Frontal cortex (tissue), 4 donors: ENCODE data around the gene TRIO. TPM values are rescaled to one million over a fixed set of nuclear protein-coding genes. Genes with fewer than 3 reads are reported as not detected.

Experiments used
- DNase-seq, 2 donors: peaks; one replicate each; pipeline ENCODE4 v3.0.0; 2012; ENCODE audit warnings: low spot score in 2 of 2
- FAIRE-seq: peaks from 2 replicates; lab custom pipeline; 2012; peaks lifted over from hg19 to GRCh38; lab: Jason Lieb, UNC
- total RNA-seq: library from RNA; depleted of rRNA; stranded (reverse); fragments of >200 nt; gene quantifications from one replicate; pipeline ENCODE4 v1.2.3, GENCODE V29; 2014
- donor health status: control.
- donor health status: control.
- donor health status: control.

The TRIO gene
- total RNA-seq, 1 donor from 2014 or later, result 310 TPM

- no peak for FAIRE-seq
- DNase-seq, result peak; percentile 65 to 69
These were observed 1.7 kb downstream of the TRIO start for GRCh38 chr5:14144586-14145434.

- FAIRE-seq (no peak), DNase-seq (no peak)
These were observed 2.5 kb downstream of the TRIO start for GRCh38 chr5:14145435-14146334.

DNA sequence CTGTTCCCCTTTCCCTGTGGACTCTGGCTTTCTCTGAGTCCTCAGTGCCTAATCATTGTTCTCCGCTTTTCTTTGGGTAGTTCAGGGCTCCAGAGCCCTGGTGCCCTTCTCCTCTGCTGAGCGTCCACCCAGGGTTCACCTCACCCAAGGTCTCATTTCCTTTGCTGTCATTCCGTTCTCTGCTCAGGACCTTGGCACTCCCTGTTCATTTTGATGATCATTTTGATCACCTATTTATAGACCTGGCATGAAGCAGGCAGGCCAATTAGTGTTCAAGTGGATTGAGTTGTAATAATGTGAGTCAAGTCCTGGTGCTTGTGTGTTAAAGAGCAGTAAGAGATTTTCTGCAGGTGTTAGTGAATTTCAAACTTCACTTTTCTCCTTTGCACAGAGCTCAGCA lies 3.6 kb downstream of the TRIO start:
- FAIRE-seq, result no peak

GRCh38 chr5:14147210-14147609 lies 4.1 kb downstream of the TRIO start:
- DNase-seq (no peak), FAIRE-seq (no peak)

More for the DNA sequence above, 3.6 kb downstream of the TRIO start:
- no peak for DNase-seq

GRCh38 chr5:14148483-14148882 lies 5.3 kb downstream of the TRIO start:
- no peak for FAIRE-seq
- no peak for DNase-seq

DNA sequence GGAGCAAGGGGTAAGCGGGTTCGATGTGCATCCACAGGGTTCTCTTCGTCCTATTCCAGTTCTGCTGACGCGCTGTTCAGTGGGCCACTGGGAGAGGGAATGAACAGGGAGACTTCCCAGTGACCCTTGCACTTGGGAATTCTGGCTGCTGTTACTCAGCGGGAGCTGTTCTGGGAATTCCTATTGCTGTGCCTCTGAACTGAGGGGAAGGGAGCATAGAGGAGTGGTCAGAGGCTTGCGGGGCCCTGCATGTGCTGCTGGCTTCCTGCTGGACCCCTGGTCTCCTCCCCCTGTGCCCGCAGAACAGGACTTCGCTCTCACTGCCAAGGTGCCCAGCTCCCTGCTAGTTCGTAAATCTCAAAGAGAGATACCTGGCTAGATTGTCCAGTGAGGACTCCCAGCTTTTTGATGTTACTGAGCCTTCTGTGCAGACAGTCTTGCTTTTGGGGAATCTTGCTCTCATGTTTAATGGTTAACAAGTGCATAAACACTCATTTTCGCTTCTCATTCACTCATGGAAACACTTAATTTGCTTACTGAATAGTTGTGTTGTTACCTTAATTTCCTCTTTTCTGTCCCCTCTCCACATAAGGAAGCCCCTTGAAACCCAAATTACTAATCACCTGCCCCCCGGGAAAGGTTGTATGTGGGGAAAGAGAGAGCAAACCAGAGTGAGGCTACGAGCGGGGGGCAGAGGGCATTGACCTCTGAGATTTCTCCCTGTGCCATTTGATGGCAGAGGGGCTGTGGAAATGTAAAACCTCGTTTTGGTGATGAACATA lies 5.9 kb downstream of the TRIO start:
- no peak for FAIRE-seq
- DNase-seq, result no peak

- DNase-seq, result no peak
- no peak for FAIRE-seq
These were observed 6.6 kb downstream of the TRIO start for GRCh38 chr5:14149672-14150274.

- DNase-seq (no peak), FAIRE-seq (no peak)
These were observed 8.3 kb downstream of the TRIO start for GRCh38 chr5:14151416-14151815.

DNA sequence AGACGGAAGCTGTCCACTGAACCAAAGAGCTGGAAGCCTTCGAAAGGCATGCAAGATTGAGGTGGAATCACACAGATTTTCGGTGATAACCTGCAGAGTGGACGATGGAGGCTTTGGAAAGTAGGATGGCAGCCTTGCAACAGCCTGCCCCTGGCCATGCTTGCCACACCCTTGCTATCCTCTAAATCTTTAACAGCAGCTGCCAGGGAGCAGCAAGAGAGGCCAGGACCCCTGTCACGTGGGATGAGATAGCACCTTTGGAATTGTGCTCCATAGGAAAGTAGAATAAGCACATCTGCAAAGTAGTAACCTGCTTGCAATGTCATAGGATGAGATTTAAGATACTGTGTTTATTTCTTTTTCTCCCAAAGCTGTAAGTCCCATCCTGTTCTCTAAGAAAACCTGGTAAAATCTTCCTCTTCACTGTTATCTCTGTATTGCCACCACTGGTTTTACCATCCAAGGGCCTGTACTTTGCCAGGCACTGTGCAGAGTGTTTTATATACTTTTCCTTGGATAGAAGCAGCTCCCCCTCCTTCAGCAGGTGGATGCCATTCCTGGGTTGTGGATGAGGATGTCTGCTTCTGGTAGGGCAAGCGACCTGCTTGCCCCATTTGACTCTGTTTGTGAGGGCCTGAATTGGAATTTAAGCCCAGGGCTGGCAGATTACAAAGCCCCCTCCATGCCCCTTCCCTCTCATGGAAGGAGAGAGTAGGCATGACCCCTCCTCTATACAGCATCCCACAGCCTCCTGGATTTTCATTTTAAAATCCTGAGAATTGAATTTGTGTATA lies 10.1 kb downstream of the TRIO start:
- FAIRE-seq (no peak), DNase-seq (no peak)

DNA sequence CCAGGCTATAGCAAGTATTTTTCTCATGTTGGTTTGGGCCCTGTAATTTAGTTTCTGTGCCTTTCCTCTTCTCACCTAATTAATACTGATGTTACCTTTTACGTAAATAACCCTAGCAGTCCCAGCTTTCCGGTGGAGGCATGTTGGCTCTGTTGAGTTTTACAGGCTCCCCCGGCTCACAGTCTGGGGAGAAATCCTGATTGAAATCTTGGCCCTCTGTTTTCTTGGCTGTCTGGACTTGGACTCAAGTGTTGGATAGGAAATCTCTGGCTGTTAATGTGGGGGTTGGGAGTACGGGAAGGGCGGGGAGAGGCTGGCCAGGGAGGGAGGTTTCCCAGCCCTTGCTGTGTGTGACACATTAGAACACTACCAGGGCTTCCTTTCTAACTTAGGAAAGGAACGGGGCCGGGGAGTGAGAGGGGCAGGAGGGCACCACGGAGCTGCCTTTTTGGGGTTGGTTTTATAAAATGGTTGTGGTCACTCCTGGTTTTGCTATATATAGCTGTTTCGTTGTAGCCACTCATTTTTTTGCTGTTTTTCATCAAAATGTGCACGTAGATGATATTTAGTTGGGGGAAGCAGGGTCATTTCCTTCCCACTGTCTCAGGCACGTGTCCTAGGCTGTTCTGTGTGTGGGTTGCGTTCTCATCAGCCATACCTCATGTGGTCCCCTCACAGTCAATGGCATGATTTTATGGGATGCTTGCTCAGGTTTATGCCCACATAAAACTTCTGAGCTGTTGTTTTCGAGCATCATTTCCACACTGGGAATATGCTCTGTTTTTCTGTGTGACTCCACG lies 11.0 kb downstream of the TRIO start:
- DNase-seq (no peak), FAIRE-seq (no peak)

DNA sequence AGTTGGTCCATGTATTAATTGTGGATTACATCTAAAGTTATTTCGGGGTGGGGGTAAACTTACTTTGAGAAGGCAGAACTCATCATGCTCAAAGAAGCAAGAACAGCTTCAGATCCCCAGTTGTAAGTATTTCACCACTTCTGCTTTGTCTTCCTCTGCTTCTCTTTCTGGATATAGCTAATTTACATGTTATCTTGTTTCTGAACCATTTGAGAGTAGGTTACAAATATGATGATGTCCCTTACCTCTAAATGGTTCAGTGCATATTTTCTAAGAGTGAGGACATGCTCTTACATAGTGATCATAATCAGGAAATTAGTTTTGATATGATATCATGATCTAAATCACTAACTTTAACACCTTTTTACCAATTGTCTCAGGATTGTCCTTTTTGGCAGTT lies 11.9 kb downstream of the TRIO start:
- no peak for DNase-seq
- FAIRE-seq, result no peak

DNA sequence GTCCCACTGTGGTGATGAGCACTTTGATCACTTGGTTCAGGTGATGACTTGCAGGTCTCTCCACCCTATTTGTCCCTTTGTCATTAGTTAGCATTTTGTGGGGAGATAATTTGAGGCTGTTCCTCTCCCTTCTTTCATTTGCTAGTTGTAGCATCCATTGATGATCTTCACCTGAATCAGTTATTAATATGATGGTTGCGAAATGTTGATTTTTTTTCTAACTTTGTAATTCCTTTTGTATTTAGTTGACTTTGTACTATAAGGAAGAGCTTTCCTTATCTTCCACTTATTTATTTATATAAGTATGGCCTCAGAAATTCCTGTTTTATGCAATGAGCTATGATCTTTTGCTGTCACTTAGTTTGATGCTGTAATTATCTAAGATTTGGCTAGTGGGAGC lies 12.6 kb downstream of the TRIO start:
- FAIRE-seq (no peak), DNase-seq (no peak)

- no peak for DNase-seq
- FAIRE-seq, result no peak
These were observed 13.1 kb downstream of the TRIO start for GRCh38 chr5:14156290-14156649.

DNA sequence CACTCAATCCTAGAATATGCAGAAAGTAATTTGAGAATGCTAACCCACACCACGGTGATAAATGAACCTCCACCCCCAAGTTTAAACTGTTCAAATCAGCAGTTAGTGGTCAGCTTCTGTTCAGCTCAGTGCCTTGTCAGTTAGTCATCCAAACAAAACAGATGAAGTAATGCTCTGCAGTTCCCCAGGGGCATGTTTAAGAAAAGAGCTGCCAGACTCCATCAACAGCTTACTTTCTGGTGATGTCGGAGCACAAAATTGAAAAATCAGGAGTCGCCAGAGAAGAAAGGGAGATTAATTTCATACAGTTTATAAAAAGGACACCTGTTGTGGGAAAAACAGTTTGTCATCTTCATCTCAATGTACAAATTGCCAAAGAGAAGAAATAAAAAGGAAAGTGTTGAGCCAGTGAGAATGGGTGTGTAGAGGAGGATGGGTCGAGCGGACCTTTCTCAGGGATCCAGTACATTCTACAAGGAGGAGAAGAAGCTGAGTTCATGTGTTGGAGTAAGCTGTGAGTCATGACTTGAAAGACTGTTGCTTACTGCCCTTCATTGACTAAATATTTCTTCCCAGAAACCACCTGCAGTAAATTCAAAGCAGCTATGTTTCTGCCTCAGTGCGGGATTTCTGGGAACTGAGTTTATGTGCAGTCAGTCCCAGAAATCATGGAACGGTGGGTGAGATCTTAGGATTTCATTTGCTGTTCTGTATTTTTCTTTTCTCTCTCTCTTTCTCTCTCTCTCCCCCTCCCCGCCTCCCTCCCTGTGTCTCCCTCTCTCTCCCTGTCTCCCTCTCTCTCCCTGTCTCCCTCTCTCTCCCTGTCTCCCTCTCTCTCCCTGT lies 13.7 kb downstream of the TRIO start:
- DNase-seq (no peak), FAIRE-seq (no peak)

DNA sequence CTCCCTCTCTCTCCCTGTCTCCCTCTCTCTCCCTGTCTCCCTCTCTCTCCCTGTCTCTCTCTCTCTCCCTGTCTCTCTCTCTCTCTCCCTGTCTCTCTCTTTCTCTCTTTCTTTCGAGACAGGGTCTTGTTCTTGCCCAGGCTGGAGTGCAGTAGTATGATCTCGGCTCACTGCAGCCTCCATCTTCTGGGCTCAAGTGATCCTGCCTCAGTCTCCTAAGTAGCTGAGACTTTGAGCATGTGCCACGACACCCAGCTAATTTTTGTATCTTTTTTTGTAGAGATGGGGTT lies 14.3 kb downstream of the TRIO start:
- DNase-seq (no peak), FAIRE-seq (no peak)

GRCh38 chr5:14158890-14159666 lies 15.9 kb downstream of the TRIO start:
- no peak for FAIRE-seq
- DNase-seq, result no peak
